Thoracic aorta (tissue), 2 donors: ENCODE measurements around the gene NAALADL2. TPM values are rescaled to one million over a fixed set of nuclear protein-coding genes. Genes with fewer than 3 reads are reported as not detected.

ENCODE experiments used
- ATAC-seq: fragments of 150-250 bp; one replicate; pipeline ENCODE4 v1.8.0; 2017; ENCODE audit warnings: low read depth; ENCODE audit not compliant: insufficient number of reproducible peaks, low FRiP score
- DNase-seq: peaks from one replicate; pipeline ENCODE4 v3.0.0-alpha.2; 2020; ENCODE audit warnings: low spot score
- H3K27ac ChIP-seq, 2 donors: fragments of 200-600 bp; sonication (generic); 1 replicate in 1 of 2; 2 replicates in 1 of 2; pipeline ENCODE4 v1.5.1; 2016; ENCODE audit warnings: mild to moderate bottlenecking in 2 of 2, moderate library complexity in 2 of 2
- H3K27me3 ChIP-seq: fragments of 200-600 bp; sonication (generic); replicated peaks from 2 replicates; pipeline ENCODE4 v1.6.0; 2016; ENCODE audit warnings: mild to moderate bottlenecking; ENCODE audit not compliant: insufficient read depth
- H3K36me3 ChIP-seq: fragments of 200-600 bp; sonication (generic); one replicate; pipeline ENCODE4 v1.5.1; 2016
- H3K4me1 ChIP-seq, 2 donors: fragments of 200-600 bp; sonication (generic); 1 replicate in 1 of 2; 2 replicates in 1 of 2; pipeline versions ENCODE4 v1.5.1 to v1.6.0; 2016; ENCODE audit warnings: low read depth in 2 of 2, mild to moderate bottlenecking in 1 of 2; ENCODE audit not compliant: control insufficient read depth in 1 of 2
- H3K4me3 ChIP-seq: fragments of 200-600 bp; sonication (generic); 2 replicates; pipeline ENCODE4 v1.5.1; 2016; ENCODE audit warnings: mild to moderate bottlenecking
- H3K9me3 ChIP-seq: fragments of 200-600 bp; sonication (generic); 2 replicates; pipeline ENCODE4 v1.5.1; 2016
- CTCF ChIP-seq: fragments of 200-600 bp; sonication (generic); IDR thresholded peaks from one replicate; pipeline ENCODE4 v1.5.1; 2019; ENCODE audit warnings: antibody characterized with exemption
- total RNA-seq, 2 donors: library from RNA; depleted of rRNA; stranded (reverse); fragments of >200 nt; gene quantifications; one replicate each; pipeline versions ENCODE4 v1.1.0 to v1.2.3, GENCODE V29; 2016

The NAALADL2 gene
- total RNA-seq, 2 donors from 2014 or later, result 12.9 to 21.0 TPM

DNA sequence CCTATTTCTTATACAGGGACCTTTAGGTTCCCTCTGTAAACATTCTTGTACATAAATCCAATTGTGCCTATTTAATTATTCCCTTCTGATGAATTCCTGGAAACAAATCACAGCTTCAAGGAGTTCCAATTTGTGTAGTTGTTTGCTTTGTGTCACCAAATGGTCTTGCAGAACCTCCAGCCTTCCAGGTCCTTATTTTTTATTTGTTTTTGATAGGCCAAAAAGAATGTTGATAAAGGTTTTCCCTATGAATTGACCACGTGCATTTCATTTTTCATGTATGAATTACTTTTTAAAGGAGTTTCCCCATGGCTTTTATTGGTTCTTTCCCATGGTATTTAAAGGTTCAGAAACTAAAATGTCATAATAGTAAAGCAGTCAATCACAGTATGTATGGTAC lies 243.0 kb downstream of the NAALADL2 start:
- no peak overlapping the region for H3K27ac ChIP-seq
- TF ChIP-seq CTCF, result no peak
- H3K27me3 ChIP-seq, result no peaks in the 10 kb centered on the region
- no peaks in the 10 kb centered on the region for H3K4me1 ChIP-seq
- no peak for DNase-seq
- H3K36me3 ChIP-seq, result no peaks in the 10 kb centered on the region
- ATAC-seq, result no peak
- H3K9me3 ChIP-seq, result no peaks in the 10 kb centered on the region
- no peak overlapping the region for H3K4me3 ChIP-seq

GRCh38 chr3:175103298-175103697 lies 244.2 kb downstream of the NAALADL2 start:
- Histone ChIP-seq H3K4me3 (no peak overlapping the region), H3K36me3 (no peaks in the 10 kb centered on the region), H3K4me1 (no peaks in the 10 kb centered on the region), H3K27me3 (no peaks in the 10 kb centered on the region), H3K9me3 (no peaks in the 10 kb centered on the region), H3K27ac (no peak overlapping the region)
- TF ChIP-seq CTCF, result no peak
- no peak for ATAC-seq
- DNase-seq, result no peak

GRCh38 chr3:175105066-175105465 lies 245.9 kb downstream of the NAALADL2 start:
- DNase-seq (no peak), ATAC-seq (no peak)
- Histone ChIP-seq H3K36me3 (no peaks in the 10 kb centered on the region), H3K4me3 (no peak overlapping the region), H3K4me1 (peaks cover 6 to 8% of the 10 kb centered on the region in 2 donors), H3K27me3 (no peaks in the 10 kb centered on the region), H3K27ac (no peak overlapping the region), H3K9me3 (no peaks in the 10 kb centered on the region)
- TF ChIP-seq CTCF, result no peak

GRCh38 chr3:175107231-175107630 lies 248.1 kb downstream of the NAALADL2 start:
- H3K27ac ChIP-seq, result no peak overlapping the region
- no peak overlapping the region for H3K4me3 ChIP-seq
- no peak for ATAC-seq
- no peak for DNase-seq
- no peaks in the 10 kb centered on the region for H3K27me3 ChIP-seq
- TF ChIP-seq CTCF, result no peak
- no peaks in the 10 kb centered on the region for H3K9me3 ChIP-seq
- H3K36me3 ChIP-seq, result no peaks in the 10 kb centered on the region
- peaks cover 8 to 9% of the 10 kb centered on the region in 2 donors for H3K4me1 ChIP-seq

GRCh38 chr3:175107995-175108394 lies 248.9 kb downstream of the NAALADL2 start:
- no peak for DNase-seq
- no peak for ATAC-seq
- Histone ChIP-seq H3K9me3 (no peaks in the 10 kb centered on the region), H3K4me3 (no peak overlapping the region), H3K27ac (no peak overlapping the region), H3K4me1 (peaks cover 8 to 9% of the 10 kb centered on the region in 2 donors), H3K27me3 (no peaks in the 10 kb centered on the region), H3K36me3 (no peaks in the 10 kb centered on the region)
- no peak for TF ChIP-seq CTCF
